GM12801 (cell line): Measurements from ENCODE around the gene KLHL26.

ENCODE experiments used
- TF ChIP-seq, protein P1 (sequence below): IDR thresholded peaks from one replicate; pipeline ENCODE4 v1.5.1; 2011; ENCODE audit warnings: control low read depth; ENCODE audit not compliant: insufficient read length; ENCODE audit errors: extremely low read depth

KLHL26 gene

DNA sequence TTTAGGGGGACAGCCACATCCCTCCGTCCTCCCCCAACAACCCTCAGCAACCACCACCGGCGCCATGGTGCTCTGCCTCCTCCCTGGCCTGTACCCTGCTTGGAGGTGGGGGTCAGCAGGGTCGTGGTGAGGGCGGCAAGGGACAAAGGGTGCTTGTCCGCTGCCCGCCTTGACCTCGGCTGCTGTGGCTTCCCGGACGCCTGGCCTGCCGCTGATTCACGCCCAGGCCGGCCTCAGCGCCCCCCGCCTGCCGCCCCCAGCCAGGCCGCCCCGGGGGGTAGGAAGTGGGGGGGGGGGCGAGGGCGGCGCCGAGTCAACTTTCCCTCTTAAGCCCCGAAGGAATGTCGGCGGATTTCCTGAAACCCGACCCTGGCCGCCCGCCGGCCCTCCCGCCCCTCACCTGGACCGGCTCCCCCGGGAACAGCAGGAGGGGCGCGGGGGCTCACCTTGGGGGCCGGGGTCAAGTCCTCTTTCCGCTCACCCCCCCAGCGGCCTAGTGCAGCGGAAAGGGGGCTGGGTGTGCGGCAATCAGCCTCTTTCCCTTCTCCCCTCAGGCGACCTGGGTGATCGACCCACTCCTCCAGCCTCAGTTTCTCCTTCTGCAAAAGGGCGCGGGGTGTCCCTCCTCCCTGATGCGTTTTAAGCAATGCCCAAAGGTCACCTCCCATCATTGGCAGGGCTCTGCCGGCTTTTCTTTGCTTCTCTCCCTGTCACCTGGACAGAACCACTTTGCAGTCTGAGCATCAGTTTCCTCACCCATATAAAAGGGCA lies 26.1 kb upstream of the KLHL26 start:
- TF ChIP-seq, protein P1, sequence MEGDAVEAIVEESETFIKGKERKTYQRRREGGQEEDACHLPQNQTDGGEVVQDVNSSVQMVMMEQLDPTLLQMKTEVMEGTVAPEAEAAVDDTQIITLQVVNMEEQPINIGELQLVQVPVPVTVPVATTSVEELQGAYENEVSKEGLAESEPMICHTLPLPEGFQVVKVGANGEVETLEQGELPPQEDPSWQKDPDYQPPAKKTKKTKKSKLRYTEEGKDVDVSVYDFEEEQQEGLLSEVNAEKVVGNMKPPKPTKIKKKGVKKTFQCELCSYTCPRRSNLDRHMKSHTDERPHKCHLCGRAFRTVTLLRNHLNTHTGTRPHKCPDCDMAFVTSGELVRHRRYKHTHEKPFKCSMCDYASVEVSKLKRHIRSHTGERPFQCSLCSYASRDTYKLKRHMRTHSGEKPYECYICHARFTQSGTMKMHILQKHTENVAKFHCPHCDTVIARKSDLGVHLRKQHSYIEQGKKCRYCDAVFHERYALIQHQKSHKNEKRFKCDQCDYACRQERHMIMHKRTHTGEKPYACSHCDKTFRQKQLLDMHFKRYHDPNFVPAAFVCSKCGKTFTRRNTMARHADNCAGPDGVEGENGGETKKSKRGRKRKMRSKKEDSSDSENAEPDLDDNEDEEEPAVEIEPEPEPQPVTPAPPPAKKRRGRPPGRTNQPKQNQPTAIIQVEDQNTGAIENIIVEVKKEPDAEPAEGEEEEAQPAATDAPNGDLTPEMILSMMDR, result no peak

DNA sequence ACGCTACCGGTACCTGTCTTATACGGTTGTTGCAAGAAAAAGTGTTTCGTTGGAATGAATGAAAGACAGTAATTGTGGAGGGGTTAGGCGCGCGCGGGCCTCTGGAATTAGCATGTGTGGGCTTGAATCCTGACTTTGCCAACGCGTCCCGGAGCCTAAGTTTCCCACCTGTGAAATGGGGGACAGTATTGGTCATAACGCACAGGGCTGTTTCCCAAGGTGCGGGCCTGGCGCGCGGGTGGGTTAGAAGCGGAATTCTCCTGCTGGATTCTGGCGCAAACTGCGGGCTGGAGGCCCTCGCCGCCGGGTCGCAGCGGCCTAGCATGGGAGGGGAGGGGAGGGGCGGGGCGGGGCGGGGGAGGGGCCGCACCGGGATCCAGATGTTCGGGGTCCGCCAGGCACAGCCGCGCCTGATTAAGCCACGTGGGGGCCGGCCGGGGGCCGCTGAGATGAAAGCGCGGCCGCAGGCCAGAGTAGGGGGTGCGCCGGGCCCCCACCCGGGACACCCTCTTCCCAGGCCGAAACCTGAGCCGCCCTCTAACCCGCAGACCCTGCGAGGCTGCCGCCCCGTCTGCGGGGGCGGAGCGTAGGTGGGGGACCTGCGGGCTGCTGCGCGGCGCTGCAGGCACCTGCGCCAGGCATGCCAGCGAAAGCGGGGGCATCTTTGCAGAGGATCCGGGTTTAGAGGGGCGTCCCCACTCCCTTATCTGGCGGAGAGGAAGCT lies 25.3 kb upstream of the KLHL26 start:
- TF ChIP-seq, protein P1, result no peak

DNA sequence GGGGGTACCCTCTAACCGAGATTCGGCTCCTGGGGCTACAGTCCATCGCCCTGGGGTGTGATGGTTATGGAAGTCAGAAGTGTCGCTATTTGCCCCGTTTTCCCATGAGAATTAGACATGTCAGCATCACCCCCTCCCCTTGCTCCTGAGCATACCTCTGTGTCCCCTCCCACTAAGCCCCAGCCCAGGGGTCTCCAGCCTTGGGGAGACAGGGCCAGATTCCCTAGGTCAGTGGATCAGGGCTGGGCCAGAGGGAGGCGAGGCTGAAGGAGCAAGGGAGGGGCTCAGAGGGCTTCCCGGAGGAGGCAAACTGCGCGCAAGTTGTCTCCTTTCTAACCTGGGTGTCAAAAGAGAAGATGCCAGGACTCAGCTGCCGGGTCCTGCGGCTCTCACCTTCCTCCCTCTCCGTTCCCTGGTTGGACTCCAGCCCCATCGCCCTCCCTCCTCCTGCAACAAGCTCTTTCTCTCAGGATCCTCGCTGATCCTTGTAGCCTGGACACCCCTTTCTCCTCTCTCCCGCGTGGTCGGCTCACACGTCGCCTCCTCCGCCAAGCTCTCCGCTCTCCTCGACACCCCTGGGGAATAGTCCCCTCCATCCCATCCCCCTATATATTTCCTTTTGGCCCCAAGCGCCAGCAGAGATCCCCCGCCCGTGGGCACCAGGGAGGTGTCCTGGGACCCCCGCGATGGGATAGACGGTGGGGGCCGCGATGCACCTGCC lies 24.6 kb upstream of the KLHL26 start:
- TF ChIP-seq, protein P1, result no peak

DNA sequence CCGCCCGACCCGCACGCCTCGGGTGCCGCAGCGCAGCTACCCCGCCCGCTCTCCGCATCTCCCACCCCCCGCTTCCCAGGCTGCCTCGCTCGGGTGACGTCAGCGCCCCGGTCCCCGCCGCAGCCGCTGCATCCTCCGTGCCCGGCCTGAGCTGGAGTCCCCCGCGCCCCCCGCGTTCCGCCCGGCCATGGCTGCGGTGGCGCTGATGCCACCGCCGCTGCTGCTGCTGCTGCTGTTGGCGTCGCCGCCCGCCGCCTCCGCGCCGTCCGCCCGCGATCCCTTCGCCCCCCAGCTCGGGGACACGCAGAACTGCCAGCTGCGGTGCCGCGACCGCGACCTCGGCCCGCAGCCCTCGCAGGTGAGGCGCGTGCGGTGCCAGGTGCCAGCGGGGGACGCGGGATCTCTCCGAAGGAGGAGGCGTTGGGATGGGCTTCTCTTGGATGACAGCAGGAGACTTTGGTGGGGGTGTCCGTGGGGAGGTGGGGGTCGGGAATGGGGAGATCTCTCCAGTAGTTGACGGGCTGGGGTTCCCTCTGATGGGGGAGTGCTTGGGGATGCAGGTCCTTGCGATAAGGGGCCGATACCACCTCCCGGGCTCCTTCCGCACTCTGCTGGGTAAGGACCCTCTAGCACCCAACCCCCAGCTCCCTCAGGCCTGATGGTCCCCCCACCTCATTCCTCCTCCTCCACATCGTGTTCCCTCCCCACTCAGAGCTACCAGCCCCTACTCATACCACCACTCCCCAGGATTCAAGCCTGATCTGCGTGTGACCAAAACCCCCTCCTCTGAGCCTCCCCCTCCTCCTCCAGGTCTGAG lies 23.8 kb upstream of the KLHL26 start, which contains the start of gene TMEM59L:
TSS of gene TMEM59L (plus strand) at position 99 of the 817 bp plus-strand sequence. CDS start at position 188, 89 bp downstream.
- TF ChIP-seq, protein P1, result no peak

DNA sequence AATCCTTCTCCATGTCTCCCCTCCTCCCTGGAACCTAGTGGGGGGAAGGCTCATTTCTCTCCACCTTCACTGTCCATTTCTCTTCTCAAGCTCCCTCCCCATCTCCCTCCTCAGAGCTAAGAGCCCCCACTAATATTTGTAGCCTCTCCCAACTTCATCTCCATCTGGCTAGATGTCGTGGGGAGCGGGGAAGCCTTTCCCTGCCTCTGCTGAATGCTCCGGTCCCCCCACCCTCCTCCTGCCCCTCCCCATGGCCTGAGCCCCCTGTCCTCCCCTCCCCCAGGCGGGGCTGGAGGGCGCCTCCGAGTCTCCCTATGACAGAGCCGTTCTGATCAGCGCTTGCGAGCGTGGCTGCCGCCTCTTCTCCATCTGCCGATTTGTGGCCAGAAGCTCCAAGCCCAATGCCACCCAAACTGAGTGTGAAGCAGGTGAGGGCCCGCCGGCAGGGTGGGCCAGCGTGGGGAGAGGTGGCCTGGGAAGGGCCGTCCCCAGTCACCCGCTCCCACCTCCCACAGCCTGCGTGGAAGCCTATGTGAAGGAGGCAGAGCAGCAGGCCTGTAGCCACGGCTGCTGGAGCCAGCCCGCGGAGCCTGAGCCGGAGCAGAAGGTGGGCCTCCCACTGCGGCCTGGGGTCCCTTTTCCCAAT lies 23.1 kb upstream of the KLHL26 start:
- TF ChIP-seq, protein P1, result no peak

DNA sequence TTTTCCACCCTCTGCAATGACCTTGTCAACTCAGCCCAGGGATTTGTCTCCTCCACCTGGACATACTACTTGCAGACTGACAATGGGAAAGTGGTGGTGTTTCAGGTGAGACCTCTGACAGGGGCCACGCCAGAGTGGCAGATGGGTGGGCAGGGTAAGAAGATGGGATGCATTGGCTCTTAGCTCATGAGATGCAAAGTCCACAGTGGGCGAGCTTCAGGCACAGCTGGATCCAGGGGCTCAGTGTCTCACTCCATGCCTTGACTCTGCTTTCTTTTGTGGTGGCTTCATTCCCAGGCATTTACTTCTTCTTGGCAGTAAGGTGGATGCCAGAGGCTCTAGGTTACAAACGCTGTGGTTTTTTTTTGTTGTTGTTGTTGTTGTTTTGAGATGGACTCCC lies 20.8 kb upstream of the KLHL26 start:
- TF ChIP-seq, protein P1, result no peak
